KMS-11 (cell line): ENCODE data around the gene GTF2IRD1.

Source experiments
- H2AFZ ChIP-seq: fragments of 200-600 bp; sonication (generic); 2 replicates; pipeline ENCODE4 v1.6.1; 2016; ENCODE audit warnings: antibody characterized with exemption, mixed run types, low read depth
- H3K27ac ChIP-seq: fragments of 200-600 bp; sonication (generic); 2 replicates; pipeline ENCODE4 v1.6.1; 2016; ENCODE audit warnings: mild to moderate bottlenecking, mixed run types
- H3K27me3 ChIP-seq: fragments of 200-600 bp; sonication (generic); 2 replicates; pipeline ENCODE4 v1.6.1; 2017; ENCODE audit warnings: mild to moderate bottlenecking, low read depth, mixed run types, moderate library complexity; ENCODE audit not compliant: insufficient read depth
- H3K36me3 ChIP-seq: fragments of 200-600 bp; sonication (generic); 2 replicates; pipeline ENCODE4 v1.6.1; 2017; ENCODE audit warnings: mild to moderate bottlenecking, mixed run types; ENCODE audit not compliant: insufficient read depth
- H3K4me1 ChIP-seq: fragments of 200-600 bp; sonication (generic); 2 replicates; pipeline ENCODE4 v1.6.1; 2016; ENCODE audit warnings: mild to moderate bottlenecking, low read depth, mixed run types; ENCODE audit not compliant: poor library complexity, severe bottlenecking
- H3K4me2 ChIP-seq: fragments of 200-600 bp; sonication (generic); 2 replicates; pipeline ENCODE4 v1.7.0; 2016; ENCODE audit warnings: mild to moderate bottlenecking, mixed run types
- H3K4me3 ChIP-seq: fragments of 200-600 bp; sonication (generic); IDR thresholded peaks from 2 replicates; pipeline ENCODE4 v1.6.1; 2017; ENCODE audit warnings: low read depth, low read length, mixed read lengths; ENCODE audit not compliant: insufficient read depth
- H3K79me2 ChIP-seq: fragments of 200-600 bp; sonication (generic); 2 replicates; pipeline ENCODE4 v1.6.1; 2016; ENCODE audit warnings: low read depth, mixed run types; ENCODE audit not compliant: insufficient read depth
- H3K9ac ChIP-seq: fragments of 200-600 bp; sonication (generic); 2 replicates; pipeline ENCODE4 v1.6.1; 2016; ENCODE audit warnings: mild to moderate bottlenecking, mixed run types
- H4K20me1 ChIP-seq: fragments of 200-600 bp; sonication (generic); 2 replicates; pipeline ENCODE4 v1.6.1; 2016; ENCODE audit warnings: mild to moderate bottlenecking, mixed run types; ENCODE audit not compliant: insufficient read depth
- CTCF ChIP-seq: fragments of 200-600 bp; sonication (generic); conservative IDR thresholded peaks from 2 replicates; pipeline ENCODE4 v1.6.1; 2017; ENCODE audit warnings: low read depth, mild to moderate bottlenecking, antibody characterized with exemption, low read length, moderate library complexity, mixed read lengths

Gene GTF2IRD1

GRCh38 chr7:74470504-74470903 lies 16.8 kb downstream of the GTF2IRD1 start:
- Histone ChIP-seq H3K36me3 (no peaks in the 10 kb centered on the region), H3K27ac (no peak overlapping the region), H3K4me3 (no peak overlapping the region), H3K27me3 (no peaks in the 10 kb centered on the region), H3K4me2 (no peak overlapping the region), H3K79me2 (no peaks in the 10 kb centered on the region), H2AFZ (no peak overlapping the region), H3K9ac (no peak overlapping the region), H3K4me1 (no peaks in the 10 kb centered on the region), H4K20me1 (no peaks in the 10 kb centered on the region)
- TF ChIP-seq CTCF = no peak

GRCh38 chr7:74473116-74473515 lies 19.4 kb downstream of the GTF2IRD1 start:
- H2AFZ ChIP-seq = no peak overlapping the region
- H3K9ac ChIP-seq = no peak overlapping the region
- no peaks in the 10 kb centered on the region for H3K79me2 ChIP-seq
- no peak for TF ChIP-seq CTCF
- H4K20me1 ChIP-seq = no peaks in the 10 kb centered on the region
- H3K4me3 ChIP-seq = no peak overlapping the region
- H3K27ac ChIP-seq = no peak overlapping the region
- no peaks in the 10 kb centered on the region for H3K36me3 ChIP-seq
- no peaks in the 10 kb centered on the region for H3K4me1 ChIP-seq
- H3K27me3 ChIP-seq = no peaks in the 10 kb centered on the region
- no peak overlapping the region for H3K4me2 ChIP-seq

- TF ChIP-seq CTCF = no peak
- Histone ChIP-seq H3K9ac (no peak overlapping the region), H4K20me1 (no peaks in the 10 kb centered on the region), H3K79me2 (no peaks in the 10 kb centered on the region), H3K4me1 (no peaks in the 10 kb centered on the region), H3K27me3 (no peaks in the 10 kb centered on the region), H3K4me2 (no peak overlapping the region), H3K36me3 (no peaks in the 10 kb centered on the region), H2AFZ (no peak overlapping the region), H3K4me3 (no peak overlapping the region), H3K27ac (no peak overlapping the region)
Observed at GRCh38 chr7:74474271-74474865, 20.7 kb downstream of the GTF2IRD1 start.

GRCh38 chr7:74475243-74475986 lies 21.7 kb downstream of the GTF2IRD1 start:
- Histone ChIP-seq H3K79me2 (no peaks in the 10 kb centered on the region), H3K27me3 (no peaks in the 10 kb centered on the region), H2AFZ (no peak overlapping the region), H3K9ac (no peak overlapping the region), H3K4me2 (no peak overlapping the region), H3K36me3 (no peaks in the 10 kb centered on the region), H3K4me1 (no peaks in the 10 kb centered on the region), H4K20me1 (no peaks in the 10 kb centered on the region), H3K27ac (no peak overlapping the region), H3K4me3 (no peak overlapping the region)
- TF ChIP-seq CTCF = no peak
